ENCODE measurements around the gene KDM7A.

DNA sequence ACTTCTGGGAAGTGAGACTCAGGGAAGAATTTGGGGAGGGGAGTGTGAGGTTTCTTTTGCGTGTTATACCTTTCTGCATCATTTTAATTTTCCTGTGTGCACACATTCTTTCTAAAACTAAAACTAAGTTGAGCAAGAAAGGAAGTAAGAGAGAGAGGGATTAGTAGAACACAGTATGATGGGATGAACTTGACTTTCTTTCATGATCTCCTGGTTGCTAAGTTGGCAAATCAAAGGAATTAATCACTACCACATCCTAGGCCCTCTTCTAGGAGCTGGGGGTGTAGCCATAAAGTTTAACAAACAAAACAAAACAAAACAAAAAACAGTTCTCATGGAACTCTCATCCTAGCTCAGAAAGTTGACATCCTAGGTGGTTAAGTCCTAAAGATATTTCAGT is 19.1 kb upstream of the KDM7A start:
- TF ChIP-seq CTCF (IDR thresholded peaks at IDR 0.05; ENCODE audit: borderline replicate concordance, extremely low read depth, low read length, poor library complexity, severe bottlenecking): no peak
- no peak for TF ChIP-seq EZH2 (IDR thresholded peaks at IDR 0.05; ENCODE audit: borderline replicate concordance, low read depth, low read length, severe bottlenecking)

All from DND-41 (cell line).